Ovary (tissue), 9 donors: ENCODE results near the gene FLT3LG. TPM values are rescaled to one million over a fixed set of nuclear protein-coding genes. Genes with fewer than 3 reads are reported as not detected.
A peak's percentile ranks its signal among the peaks of the same experiment; 100 is the strongest.

Source experiments
- DNase-seq, 5 donors: peaks; one replicate each; pipeline ENCODE4 v3.0.0-alpha.2; 2019 to 2020
- H3K27ac ChIP-seq, 2 donors: fragments of 200-600 bp; one replicate each; pipeline versions ENCODE4 v1.5.1 to v1.8.0; 2019 to 2022
- H3K27me3 ChIP-seq: fragments of 200-600 bp; one replicate; pipeline ENCODE4 v1.8.0; 2022
- H3K36me3 ChIP-seq: fragments of 200-600 bp; sonication (generic); one replicate; pipeline ENCODE4 v1.5.1; 2019
- H3K4me1 ChIP-seq: one replicate; pipeline ENCODE4 v1.8.1; 2013; ENCODE audit warnings: mild to moderate bottlenecking, moderate library complexity; ENCODE audit not compliant: insufficient read depth
- H3K4me3 ChIP-seq: fragments of 200-600 bp; sonication (generic); one replicate; pipeline ENCODE4 v1.5.1; 2017
- H3K9me3 ChIP-seq, 2 donors: fragments of 200-600 bp in 1 of 2; sonication (generic) in 1 of 2; one replicate each; pipeline versions ENCODE4 v1.5.1 to v1.8.1; 2013 to 2019; ENCODE audit warnings: mild to moderate bottlenecking in 1 of 2, moderate library complexity in 1 of 2
- EP300 ChIP-seq: sonication (generic); formaldehyde crosslinking; IDR thresholded peaks from one replicate; pipeline ENCODE4 v1.6.1; 2017; ENCODE audit warnings: antibody characterized with exemption
- POLR2A ChIP-seq: fragments of 450-650 bp; IDR thresholded peaks from one replicate; pipeline ENCODE4 v1.6.1; 2017; ENCODE audit warnings: antibody characterized with exemption, mild to moderate bottlenecking, moderate library complexity
- WGBS, 3 donors: extraction: QIAGEN DNeasy Blood & Tissue Kit in 1 of 3; methylation state at CpG; one replicate each; pipeline versions ENCODE4 v1.1.5 to v1.1.7; 2013 to 2017; 5-methylcytosine and 5-hydroxymethylcytosine counted together
- intact Hi-C, 4 donors: fragments of 100-400 bp; cut with DNase I; formaldehyde crosslinking; loops; one replicate each; pipeline versions ENCODE4 v1.11.0 to v1.15.1; 2022 to 2023
- polyA plus RNA-seq, 2 donors: library from polyadenylated mRNA; stranded (reverse); fragments of 200-250 nt in 1 of 2; fragments of 350-450 nt in 1 of 2; fragmentation: Illumina TruSeq in 1 of 2; extraction: RNeasy Lipid Tissue Mini Kit (QIAGEN cat#74804) in 1 of 2; gene quantifications; one replicate each; pipeline ENCODE4 v1.2.3, GENCODE V29; 2013 to 2014
- total RNA-seq, 7 donors: library from RNA; depleted of rRNA in 2 of 7; stranded (reverse); fragments of >200 nt in 2 of 7; fragmentation: NEBNext Ultra II Directional in 3 of 7; extraction: Animal tissue kit (Norgen Biotek cat#: 25700) in 3 of 7; gene quantifications; one replicate each; pipeline versions ENCODE4 v1.1.0 to v1.2.4, GENCODE V29; 2016 to 2023
- TF ChIP-seq, protein P1 (sequence below), 3 donors: fragments of 450-650 bp in 2 of 3; fragments of 200-600 bp in 1 of 3; IDR thresholded peaks; one replicate each; pipeline versions ENCODE4 v1.5.1 to v1.8.0; 2016 to 2022; ENCODE audit warnings: antibody characterized with exemption in 3 of 3, mild to moderate bottlenecking in 1 of 3
- donor health status: DM: no; HTN: no; CAD: no; lungs with moderate emphysema.
- donor health status: DM: no; HTN: no; CAD: no.
- donor health status: Bipolar disorder and iron deficiency.
- donor health status: DM: yes; HTN: yes; CAD: no.
- donor health status: DM: no; HTN: no; CAD: no.
- donor health status: DM: yes; HTN: yes; CAD: no.

FLT3LG gene
- total and polyA plus RNA-seq, 9 donors: 3.9 to 15.3 (median 12.2) TPM

GRCh38 chr19:49439836-49440235 is 34.2 kb upstream of the FLT3LG start:
- Histone ChIP-seq H3K27me3 (no peaks in the 10 kb centered on the region), H3K4me1 (no peaks in the 10 kb centered on the region), H3K9me3 (no peaks in the 10 kb centered on the region), H3K27ac (no peak overlapping the region), H3K36me3 (no peaks in the 10 kb centered on the region), H3K4me3 (no peak overlapping the region)
- intact Hi-C loops: loop anchor here (5.0 to 10.0 kb wide), 4 partner anchors 43 to 213 kb away; partner anchors contain the start of genes DKKL1 (in 1 of the 4) and TEAD2 (in 1 of the 4)
- 44 to 49% (median 48%) methylated on average over 6 of the region's 6 CpGs for WGBS, 3 donors
- no peak for DNase-seq
- TF ChIP-seq, protein P1, sequence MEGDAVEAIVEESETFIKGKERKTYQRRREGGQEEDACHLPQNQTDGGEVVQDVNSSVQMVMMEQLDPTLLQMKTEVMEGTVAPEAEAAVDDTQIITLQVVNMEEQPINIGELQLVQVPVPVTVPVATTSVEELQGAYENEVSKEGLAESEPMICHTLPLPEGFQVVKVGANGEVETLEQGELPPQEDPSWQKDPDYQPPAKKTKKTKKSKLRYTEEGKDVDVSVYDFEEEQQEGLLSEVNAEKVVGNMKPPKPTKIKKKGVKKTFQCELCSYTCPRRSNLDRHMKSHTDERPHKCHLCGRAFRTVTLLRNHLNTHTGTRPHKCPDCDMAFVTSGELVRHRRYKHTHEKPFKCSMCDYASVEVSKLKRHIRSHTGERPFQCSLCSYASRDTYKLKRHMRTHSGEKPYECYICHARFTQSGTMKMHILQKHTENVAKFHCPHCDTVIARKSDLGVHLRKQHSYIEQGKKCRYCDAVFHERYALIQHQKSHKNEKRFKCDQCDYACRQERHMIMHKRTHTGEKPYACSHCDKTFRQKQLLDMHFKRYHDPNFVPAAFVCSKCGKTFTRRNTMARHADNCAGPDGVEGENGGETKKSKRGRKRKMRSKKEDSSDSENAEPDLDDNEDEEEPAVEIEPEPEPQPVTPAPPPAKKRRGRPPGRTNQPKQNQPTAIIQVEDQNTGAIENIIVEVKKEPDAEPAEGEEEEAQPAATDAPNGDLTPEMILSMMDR (IDR thresholded peaks at IDR 0.05): no peak
- TF ChIP-seq EP300 (no peak), POLR2A (no peak)

GRCh38 chr19:49440439-49441209 is 33.4 kb upstream of the FLT3LG start:
- TF ChIP-seq, protein P1 (IDR thresholded peaks at IDR 0.05): no peak
- TF ChIP-seq EP300 (no peak), POLR2A (no peak)
- intact Hi-C loops: loop anchor here in 3 of 4 donors (5.0 to 10.0 kb wide), 2 partner anchors 76 to 213 kb away; partner anchors contain the start of genes DKKL1 (in 1 of the 3) and TEAD2 (in 1 of the 3)
- 17 to 21% (median 20%) methylated on average over 19 of the region's 19 CpGs for WGBS, 3 donors

GRCh38 chr19:49441210-49441959 is 32.6 kb upstream of the FLT3LG start, which contains the start of gene SLC17A7:
TSS of gene SLC17A7 (minus strand) at chr19:49441527. CDS start at chr19:49441379, 148 bp downstream.
- intact Hi-C loops: loop anchor here in 3 of 4 donors (5.0 to 10.0 kb wide), 2 partner anchors 77 to 214 kb away; partner anchors contain the start of genes DKKL1 (in 1 of the 3) and TEAD2 (in 1 of the 3)
- H3K27ac ChIP-seq: no peak within 1 kb of the TSS

More at GRCh38 chr19:49440439-49441209, 33.4 kb upstream of the FLT3LG start:
- H3K9me3 ChIP-seq: no peaks in the 10 kb centered on the region
- H3K27ac ChIP-seq: no peak overlapping the region
- DNase-seq: no peak
- no peaks in the 10 kb centered on the region for H3K27me3 ChIP-seq
- H3K4me3 ChIP-seq: no peak overlapping the region
- H3K4me1 ChIP-seq: no peaks in the 10 kb centered on the region
- no peaks in the 10 kb centered on the region for H3K36me3 ChIP-seq

More at GRCh38 chr19:49441210-49441959, 32.6 kb upstream of the FLT3LG start, which contains the start of gene SLC17A7:
- DNase-seq: peak in 1 of 5 donors; percentile 58
- WGBS, 3 donors: 1 to 2% (median 2%) methylated on average over 28 to 56 of the region's 56 CpGs
- H3K27me3 ChIP-seq: no peaks in the 10 kb centered on the region
- TF ChIP-seq POLR2A: no peak
- TF ChIP-seq, protein P1 (IDR thresholded peaks at IDR 0.05): no peak
- no peak for TF ChIP-seq EP300
- H3K4me1 ChIP-seq: no peaks in the 10 kb centered on the region
- no peaks in the 10 kb centered on the region for H3K9me3 ChIP-seq
- H3K36me3 ChIP-seq: no peaks in the 10 kb centered on the region
- H3K4me3 ChIP-seq: peak within 1 kb of the TSS; percentile 2
